ENCODE measurements around the gene CES3.

CES3 gene

GRCh38 chr16:67009158-67009557 is 48.1 kb downstream of the CES3 start:
- Histone ChIP-seq H4K5ac (ENCODE audit: low read length) (no peak overlapping the region), H3K9ac (ENCODE audit: low read length) (no peak overlapping the region), H3K23ac (ENCODE audit: low read length) (no peak overlapping the region), H3K36me3 (ENCODE audit: control insufficient read depth, insufficient read depth, low read length) (no peaks in the 10 kb centered on the region), H3K79me2 (ENCODE audit: control insufficient read depth, insufficient read depth, low read length) (no peaks in the 10 kb centered on the region), H3K27me3 (ENCODE audit: insufficient read depth, low read length, poor library complexity) (no peaks in the 10 kb centered on the region), H3K4me1 (ENCODE audit: control insufficient read depth, low read depth, low read length) (no peaks in the 10 kb centered on the region), H3K27ac (ENCODE audit: low read depth, low read length) (no peak overlapping the region), H3K4ac (ENCODE audit: low read depth, low read length) (no peak overlapping the region), H3K79me1 (ENCODE audit: low read length) (no peaks in the 10 kb centered on the region), H2AK5ac (ENCODE audit: low read length) (no peak overlapping the region), H2BK15ac (replicated peaks; ENCODE audit: low read depth) (no peak overlapping the region), H3K56ac (ENCODE audit: low read length) (no peak overlapping the region), H4K8ac (ENCODE audit: low read depth, low read length) (no peak overlapping the region), H3K4me2 (ENCODE audit: low read length) (no peak overlapping the region), H2BK5ac (ENCODE audit: low read length) (no peak overlapping the region), H2BK120ac (ENCODE audit: low read depth, low read length) (no peak overlapping the region), H3K4me3 (ENCODE audit: low read length) (no peak overlapping the region), H3K18ac (ENCODE audit: low read length) (no peak overlapping the region)
- no peak for DNase-seq
- WGBS (ENCODE audit: extremely low coverage, insufficient coverage, low lambda C conversion rate): no CpG with 5 or more reads among the region's 1 CpG

GRCh38 chr16:67011274-67011673 is 50.2 kb downstream of the CES3 start:
- Histone ChIP-seq H3K4me1 (ENCODE audit: control insufficient read depth, low read depth, low read length) (peaks cover 3% of the 10 kb centered on the region), H4K8ac (ENCODE audit: low read depth, low read length) (no peak overlapping the region), H3K18ac (ENCODE audit: low read length) (no peak overlapping the region), H3K79me2 (ENCODE audit: control insufficient read depth, insufficient read depth, low read length) (no peaks in the 10 kb centered on the region), H4K5ac (ENCODE audit: low read length) (no peak overlapping the region), H3K4ac (ENCODE audit: low read depth, low read length) (no peak overlapping the region), H3K4me3 (ENCODE audit: low read length) (no peak overlapping the region), H3K36me3 (ENCODE audit: control insufficient read depth, insufficient read depth, low read length) (no peaks in the 10 kb centered on the region), H3K79me1 (ENCODE audit: low read length) (no peaks in the 10 kb centered on the region), H3K4me2 (ENCODE audit: low read length) (no peak overlapping the region), H2BK15ac (replicated peaks; ENCODE audit: low read depth) (no peak overlapping the region), H2BK120ac (ENCODE audit: low read depth, low read length) (no peak overlapping the region), H3K23ac (ENCODE audit: low read length) (no peak overlapping the region), H3K27ac (ENCODE audit: low read depth, low read length) (no peak overlapping the region), H2AK5ac (ENCODE audit: low read length) (no peak overlapping the region), H3K27me3 (ENCODE audit: insufficient read depth, low read length, poor library complexity) (no peaks in the 10 kb centered on the region), H3K9ac (ENCODE audit: low read length) (no peak overlapping the region), H2BK5ac (ENCODE audit: low read length) (no peak overlapping the region), H3K56ac (ENCODE audit: low read length) (no peak overlapping the region)
- no CpG with 5 or more reads among the region's 2 CpGs for WGBS (ENCODE audit: extremely low coverage, insufficient coverage, low lambda C conversion rate)
- no peak for DNase-seq

- Histone ChIP-seq H3K18ac (ENCODE audit: low read length) (peak overlapping the region; percentile 25), H4K8ac (ENCODE audit: low read depth, low read length) (no peak overlapping the region), H3K36me3 (ENCODE audit: control insufficient read depth, insufficient read depth, low read length) (no peaks in the 10 kb centered on the region), H2BK15ac (replicated peaks; ENCODE audit: low read depth) (no peak overlapping the region), H3K79me1 (ENCODE audit: low read length) (no peaks in the 10 kb centered on the region), H3K4me3 (ENCODE audit: low read length) (no peak overlapping the region), H3K4me2 (ENCODE audit: low read length) (peak overlapping the region; percentile 79), H3K27ac (ENCODE audit: low read depth, low read length) (no peak overlapping the region), H3K9ac (ENCODE audit: low read length) (peak overlapping the region; percentile 74), H2BK120ac (ENCODE audit: low read depth, low read length) (no peak overlapping the region), H3K79me2 (ENCODE audit: control insufficient read depth, insufficient read depth, low read length) (no peaks in the 10 kb centered on the region), H2AK5ac (ENCODE audit: low read length) (no peak overlapping the region), H3K27me3 (ENCODE audit: insufficient read depth, low read length, poor library complexity) (no peaks in the 10 kb centered on the region), H3K4me1 (ENCODE audit: control insufficient read depth, low read depth, low read length) (peaks cover 3% of the 10 kb centered on the region), H3K23ac (ENCODE audit: low read length) (no peak overlapping the region), H4K5ac (ENCODE audit: low read length) (no peak overlapping the region), H2BK5ac (ENCODE audit: low read length) (no peak overlapping the region), H3K4ac (ENCODE audit: low read depth, low read length) (peak overlapping the region; percentile 7), H3K56ac (ENCODE audit: low read length) (peak overlapping the region; percentile 88)
- no CpG with 5 or more reads among the region's 21 CpGs for WGBS (ENCODE audit: extremely low coverage, insufficient coverage, low lambda C conversion rate)
- DNase-seq: no peak
Measured at GRCh38 chr16:67013233-67013822, 52.3 kb downstream of the CES3 start.

- H3K27ac ChIP-seq (ENCODE audit: low read depth, low read length): no peak overlapping the region
- no peak overlapping the region for H3K23ac ChIP-seq (ENCODE audit: low read length)
- peak overlapping the region; percentile 88 for H3K56ac ChIP-seq (ENCODE audit: low read length)
- H4K8ac ChIP-seq (ENCODE audit: low read depth, low read length): no peak overlapping the region
- DNase-seq: peak; percentile 70
- H4K5ac ChIP-seq (ENCODE audit: low read length): no peak overlapping the region
- H3K4me2 ChIP-seq (ENCODE audit: low read length): peak overlapping the region; percentile 79
- H2BK5ac ChIP-seq (ENCODE audit: low read length): no peak overlapping the region
- H3K79me2 ChIP-seq (ENCODE audit: control insufficient read depth, insufficient read depth, low read length): no peaks in the 10 kb centered on the region
- no peaks in the 10 kb centered on the region for H3K36me3 ChIP-seq (ENCODE audit: control insufficient read depth, insufficient read depth, low read length)
- H3K9ac ChIP-seq (ENCODE audit: low read length): peak overlapping the region; percentile 74
- peak overlapping the region; percentile 29 for H3K18ac ChIP-seq (ENCODE audit: low read length)
- H2BK120ac ChIP-seq (ENCODE audit: low read depth, low read length): no peak overlapping the region
- H2BK15ac ChIP-seq (replicated peaks; ENCODE audit: low read depth): no peak overlapping the region
- H3K4me3 ChIP-seq (ENCODE audit: low read length): peak overlapping the region; percentile 17
- H3K79me1 ChIP-seq (ENCODE audit: low read length): no peaks in the 10 kb centered on the region
- no peaks in the 10 kb centered on the region for H3K27me3 ChIP-seq (ENCODE audit: insufficient read depth, low read length, poor library complexity)
- H3K4ac ChIP-seq (ENCODE audit: low read depth, low read length): peak overlapping the region; percentile 7
- no CpG with 5 or more reads among the region's 70 CpGs for WGBS (ENCODE audit: extremely low coverage, insufficient coverage, low lambda C conversion rate)
- H3K4me1 ChIP-seq (ENCODE audit: control insufficient read depth, low read depth, low read length): peaks cover 3% of the 10 kb centered on the region
- H2AK5ac ChIP-seq (ENCODE audit: low read length): no peak overlapping the region
Measured at GRCh38 chr16:67013823-67014633, 53.0 kb downstream of the CES3 start.

- Histone ChIP-seq H3K56ac (ENCODE audit: low read length) (peak overlapping the region; percentile 88), H2BK120ac (ENCODE audit: low read depth, low read length) (no peak overlapping the region), H2BK5ac (ENCODE audit: low read length) (no peak overlapping the region), H4K8ac (ENCODE audit: low read depth, low read length) (no peak overlapping the region), H3K9ac (ENCODE audit: low read length) (peak overlapping the region; percentile 74), H3K4ac (ENCODE audit: low read depth, low read length) (no peak overlapping the region), H2AK5ac (ENCODE audit: low read length) (no peak overlapping the region), H3K27ac (ENCODE audit: low read depth, low read length) (no peak overlapping the region), H2BK15ac (replicated peaks; ENCODE audit: low read depth) (no peak overlapping the region), H3K27me3 (ENCODE audit: insufficient read depth, low read length, poor library complexity) (no peaks in the 10 kb centered on the region), H3K18ac (ENCODE audit: low read length) (peak overlapping the region; percentile 29), H3K36me3 (ENCODE audit: control insufficient read depth, insufficient read depth, low read length) (no peaks in the 10 kb centered on the region), H3K4me2 (ENCODE audit: low read length) (peak overlapping the region; percentile 79), H3K4me3 (ENCODE audit: low read length) (no peak overlapping the region), H3K23ac (ENCODE audit: low read length) (no peak overlapping the region), H3K79me2 (ENCODE audit: control insufficient read depth, insufficient read depth, low read length) (no peaks in the 10 kb centered on the region), H3K4me1 (ENCODE audit: control insufficient read depth, low read depth, low read length) (peaks cover 3% of the 10 kb centered on the region), H4K5ac (ENCODE audit: low read length) (no peak overlapping the region), H3K79me1 (ENCODE audit: low read length) (no peaks in the 10 kb centered on the region)
- DNase-seq: no peak
- WGBS (ENCODE audit: extremely low coverage, insufficient coverage, low lambda C conversion rate): no CpG with 5 or more reads among the region's 6 CpGs
Measured at GRCh38 chr16:67014634-67015312, 53.7 kb downstream of the CES3 start.

Measured in mesendoderm (in vitro differentiated cells).